K562 (cell line): ENCODE results near the gene HAGHL. TPM values are rescaled to one million over a fixed set of nuclear protein-coding genes. Genes with fewer than 3 reads are reported as not detected.

Experiments used
- CEBPG ChIP-seq, 3 experiments: fragments of 200-800 bp in 1 of 3; sonication (Bioruptor generic) in 1 of 3; sonication (generic) in 1 of 3; formaldehyde crosslinking in 1 of 3; IDR thresholded peaks in 2 of 3; conservative IDR thresholded peaks in 1 of 3; 2 replicates each; pipeline versions ENCODE4 v1.6.1 to v1.8.0; 2016 to 2022; ENCODE audit warnings: missing compliant biosample characterization in 2 of 3, missing genetic modification characterization in 2 of 3, mild to moderate bottlenecking in 1 of 3, missing genetic modification reagents in 1 of 3
- FIP1L1 ChIP-seq: fragments of 200-400 bp; formaldehyde crosslinking; IDR thresholded peaks from 2 replicates; pipeline ENCODE4 v1.6.1; 2018; ENCODE audit warnings: mild to moderate bottlenecking, low read depth, low read length; ENCODE audit not compliant: poor library complexity, severe bottlenecking
- HBP1 ChIP-seq: fragments of 450-650 bp; formaldehyde crosslinking; IDR thresholded peaks from 2 replicates; pipeline ENCODE4 v1.4.0; 2022; ENCODE audit warnings: missing genetic modification characterization
- HDAC1 ChIP-seq, 2 experiments: fragments of 450-650 bp; IDR thresholded peaks; 2 replicates each; pipeline ENCODE4 v1.6.1; 2016 to 2017; ENCODE audit warnings: inconsistent platforms in 1 of 2, mild to moderate bottlenecking in 1 of 2, moderate library complexity in 1 of 2
- MTA2 ChIP-seq: fragments of 450-650 bp; IDR thresholded peaks from 2 replicates; pipeline ENCODE4 v1.6.1; 2016; ENCODE audit warnings: low read depth
- NCOA1 ChIP-seq: fragments of 450-650 bp; IDR thresholded peaks from 2 replicates; pipeline ENCODE4 v1.6.1; 2016; ENCODE audit warnings: low read depth
- RAD21 ChIP-seq, 2 experiments: fragments of 250-450 bp in 1 of 2; fragments of 450-650 bp in 1 of 2; sonication (Bioruptor Pico) in 1 of 2; formaldehyde crosslinking in 1 of 2; IDR thresholded peaks in 1 of 2; conservative IDR thresholded peaks in 1 of 2; 2 replicates each; pipeline versions ENCODE4 v1.4.0 to v1.8.0; 2020 to 2022; ENCODE audit warnings: mild to moderate bottlenecking in 2 of 2, moderate library complexity in 1 of 2
- RBM34 ChIP-seq: fragments of 200-400 bp; formaldehyde crosslinking; IDR thresholded peaks from 2 replicates; pipeline ENCODE4 v1.6.1; 2018; ENCODE audit warnings: low read length, borderline replicate concordance; ENCODE audit not compliant: insufficient read depth
- REST ChIP-seq, 2 experiments: fragments of 450-650 bp; formaldehyde crosslinking in 1 of 2; IDR thresholded peaks; 2 replicates each; pipeline versions ENCODE4 v1.4.0 to v1.6.1; 2014 to 2020; ENCODE audit warnings: mild to moderate bottlenecking in 2 of 2, borderline replicate concordance in 1 of 2, low read depth in 1 of 2
- ZBTB2 ChIP-seq: fragments of 450-650 bp; IDR thresholded peaks from 2 replicates; pipeline ENCODE4 v1.6.1; 2016; ENCODE audit warnings: antibody characterized with exemption
- ZNF395 ChIP-seq: fragments of 200-800 bp; sonication (Bioruptor generic); IDR thresholded peaks from 2 replicates; pipeline ENCODE4 v1.6.1; 2017; ENCODE audit warnings: missing genetic modification characterization, missing compliant biosample characterization
- ZSCAN29 ChIP-seq: fragments of 450-650 bp; IDR thresholded peaks from 2 replicates; pipeline ENCODE4 v1.6.1; 2017
- polyA plus RNA-seq, 8 experiments: library from polyadenylated mRNA; depleted of rRNA in 4 of 8; stranded (reverse) in 5 of 8; unstranded in 3 of 8; fragments of >200 nt; fragmentation: Nextera tagmentation in 2 of 8; fragmentation: Illumina TruSeq in 1 of 8; extraction: Ambion mirVana in 2 of 8; extraction: Trizol in 1 of 8; gene quantifications; 2 replicates each; pipeline versions ENCODE4 v1.2.1 to v1.2.3, GENCODE V29; 2011 to 2014; ENCODE audit warnings: inconsistent platforms in 1 of 8, missing spikeins in 1 of 8
- total RNA-seq, 7 experiments: library from RNA; depleted of rRNA in 6 of 7; stranded (reverse); fragments of >200 nt in 6 of 7; fragmentation: Illumina TruSeq in 2 of 7; extraction: Trizol in 2 of 7; gene quantifications; 2 replicates each; pipeline versions ENCODE4 v1.2.1 to v1.2.3, GENCODE V29; 2011 to 2021; ENCODE audit warnings: low replicate concordance in 1 of 7

Gene HAGHL
- total and polyA plus RNA-seq, 9 of the 15 experiments (the other 6 are each of a cell fraction or from before 2014, with no cell fraction given) = 0.31 to 83.4 (median 20.7) TPM

DNA sequence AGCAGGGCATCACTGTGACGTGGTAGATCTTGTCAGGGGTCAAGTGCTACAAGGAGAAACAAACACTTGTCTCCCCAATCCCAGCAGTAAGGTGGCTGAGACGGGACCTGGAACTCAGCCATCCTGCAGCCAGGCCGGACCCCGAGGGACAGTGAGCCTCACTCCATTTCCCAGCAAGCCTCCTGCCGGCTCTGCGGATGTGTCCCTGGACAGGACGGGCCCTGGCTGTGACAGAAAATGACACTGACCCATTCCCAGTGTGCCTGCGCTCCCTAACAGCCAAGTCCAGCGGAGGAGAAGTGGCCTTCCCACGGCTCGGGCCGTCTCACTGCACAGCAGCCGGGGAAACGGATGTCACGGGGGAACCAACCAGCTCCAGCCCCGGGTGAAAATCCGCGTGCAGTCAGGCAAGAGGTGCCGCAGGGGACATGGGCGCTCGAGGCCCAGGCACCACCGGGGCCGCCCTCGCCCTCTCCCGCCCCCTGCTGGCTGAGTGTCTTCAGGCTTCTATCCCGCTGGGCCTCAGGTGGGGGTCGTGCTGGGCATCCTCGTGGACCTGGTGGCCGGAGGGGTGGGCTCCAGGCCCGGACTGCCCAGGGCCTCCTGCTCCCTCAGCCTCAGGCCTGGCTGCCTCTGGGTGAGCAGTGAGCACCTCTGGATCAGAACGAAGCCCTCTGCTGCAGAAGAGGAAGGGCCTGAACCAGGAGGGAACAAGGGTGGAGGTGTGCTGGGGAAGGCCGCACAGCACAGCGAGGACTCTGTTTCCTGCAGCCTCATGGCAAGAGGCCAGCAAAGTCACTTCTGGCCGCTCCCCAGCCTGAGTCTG lies 6.7 kb downstream of the HAGHL start (continued):
- TF ChIP-seq HDAC1 (IDR thresholded peaks at IDR 0.05) (0 out of 4 replicates have a peak, but pooled peaks of 1 of the 2 experiments have one; percentile 17), ZNF395 (CRISPR knock-in tag) (no peak), ZBTB2 (0 out of 2 replicates have a peak, but pooled peaks have one; percentile 34), NCOA1 (no peak), MTA2 (no peak), ZSCAN29 (no peak), RBM34 (no peak), HBP1 (CRISPR knock-in tag) (no peak), FIP1L1 (peak; percentile 73), CEBPG (CRISPR knock-in tag; IDR thresholded peaks at IDR 0.05) (no peak), CEBPG (tag; conservative IDR thresholded peaks at IDR 0.05 in 1 of 2, IDR thresholded peaks at IDR 0.05 in 1 of 2) (no peak), RAD21 (CRISPR knock-in tag; conservative IDR thresholded peaks at IDR 0.05 in 1 of 2, IDR thresholded peaks at IDR 0.05 in 1 of 2) (peak in 1 of 2 experiments; percentile 43; a peak in 2 of 4 replicates), REST (IDR thresholded peaks at IDR 0.05; ENCODE audit: borderline replicate concordance) (peak; percentile 29; the same call in 1 of the 2 replicates), REST (CRISPR knock-in tag; IDR thresholded peaks at IDR 0.05; ENCODE audit: low read depth) (no peak)
